Heart left ventricle (tissue), 16 donors: ENCODE results near the gene THSD4. TPM values are rescaled to one million over a fixed set of nuclear protein-coding genes. Genes with fewer than 3 reads are reported as not detected.
"Not testable (repeated sequence)": the region's sequence is repeated elsewhere in the genome, so short reads cannot be mapped to it uniquely, and the experiment has no call there.

Experiments used
- ATAC-seq, 4 donors: fragments of 200-7000 bp; cut with Tn5 transposase; one replicate each; pipeline ENCODE4 v1.9.1; 2020 to 2022; ENCODE audit warnings: moderate library complexity in 4 of 4, mild to moderate bottlenecking in 3 of 4, moderate number of reproducible peaks in 1 of 4
- DNase-seq, 5 donors: peaks; one replicate each; pipeline ENCODE4 v3.0.0-alpha.2; 2020
- H3K27ac ChIP-seq, 12 donors: fragments of 200-600 bp; sonication (generic) in 4 of 12; one replicate each; pipeline versions ENCODE4 v1.5.0 to v1.8.0; 2016 to 2022; ENCODE audit warnings: mild to moderate bottlenecking in 2 of 12
- H3K27me3 ChIP-seq, 9 donors: fragments of 200-600 bp; sonication (generic) in 2 of 9; one replicate each; pipeline versions ENCODE4 v1.5.1 to v1.8.0; 2016 to 2022; ENCODE audit warnings: mild to moderate bottlenecking in 3 of 9
- H3K36me3 ChIP-seq, 9 donors: fragments of 200-600 bp; sonication (generic) in 2 of 9; one replicate each; pipeline versions ENCODE4 v1.5.0 to v1.8.0; 2018 to 2022; ENCODE audit warnings: mild to moderate bottlenecking in 2 of 9
- H3K4me1 ChIP-seq, 12 donors: fragments of 200-600 bp; sonication (generic) in 4 of 12; one replicate each; pipeline versions ENCODE4 v1.5.0 to v1.8.0; 2016 to 2022; ENCODE audit warnings: mild to moderate bottlenecking in 3 of 12
- H3K4me3 ChIP-seq, 12 donors: fragments of 200-600 bp; sonication (generic) in 4 of 12; one replicate each; pipeline versions ENCODE4 v1.5.0 to v1.8.0; 2017 to 2022; ENCODE audit warnings: mild to moderate bottlenecking in 9 of 12, moderate library complexity in 4 of 12
- H3K9me3 ChIP-seq, 12 donors: fragments of 200-600 bp; sonication (generic) in 4 of 12; one replicate each; pipeline versions ENCODE4 v1.5.0 to v1.8.0; 2016 to 2022; ENCODE audit warnings: mild to moderate bottlenecking in 1 of 12
- POLR2A ChIP-seq, 2 donors: fragments of 450-650 bp; IDR thresholded peaks; one replicate each; pipeline ENCODE4 v1.6.1; 2017; ENCODE audit warnings: antibody characterized with exemption in 2 of 2, mild to moderate bottlenecking in 2 of 2, moderate library complexity in 2 of 2
- WGBS, 4 donors: extraction: QIAGEN DNeasy Blood & Tissue Kit in 2 of 4; methylation state at CpG; one replicate each; pipeline versions ENCODE4 v1.1.5 to v1.1.7; 2013 to 2018; 5-methylcytosine and 5-hydroxymethylcytosine counted together
- intact Hi-C, 10 donors: fragments of 100-400 bp; cut with DNase I; formaldehyde crosslinking; loops; one replicate each; pipeline versions ENCODE4 v1.11.1 to v1.14.2; 2022
- polyA plus RNA-seq, 2 donors: library from polyadenylated mRNA; stranded (reverse); fragments of 200-250 nt; gene quantifications; one replicate each; pipeline ENCODE4 v1.2.3, GENCODE V29; 2013
- total RNA-seq, 9 donors: library from RNA; depleted of rRNA in 2 of 9; stranded (reverse); fragments of >200 nt in 2 of 9; fragmentation: NEBNext Ultra II Directional in 3 of 9; extraction: Animal tissue kit (Norgen Biotek cat#: 25700) in 3 of 9; gene quantifications; one replicate each; pipeline versions ENCODE4 v1.1.0 to v1.2.4, GENCODE V29; 2016 to 2023
- TF ChIP-seq, protein P1 (sequence below), 12 donors: fragments of 200-600 bp; sonication (generic) in 4 of 12; IDR thresholded peaks; one replicate each; pipeline versions ENCODE4 v1.5.0 to v1.8.0; 2018 to 2022; ENCODE audit warnings: antibody characterized with exemption in 12 of 12, mild to moderate bottlenecking in 5 of 12
- donor health status: ischemic (EF 13 %, LVEDD 7.1; RV severe dilation, severe dysfunction).
- donor health status: healthy with polysubstance abuse.
- donor health status: DM: no; HTN: yes; CAD: no.
- donor health status: DM: no; HTN: no; CAD: no.
- donor health status: ischemic (EF 25% LVEDD 6.9; RV normal size, moderate dysfunction).
- donor health status: ischemic (EF 25% LVEDD 5.7; RV mildly dilated, moderate dysfunction).
- donor health status: healthy.
- donor health status: DM: yes; HTN: yes; CAD: no.
- donor health status: ischemic (EF 35%, LVEDD 5.7; RV mildly dilated, moderate dysfunction).
- donor health status: nonischemic (EF 11% LVEDD 7.7; RV severe dilation, severe dysfunction).
- donor health status: DM: yes; HTN: yes; CAD: no.
- donor health status: PGD.
- donor health status: ischemic (EF 29% LVEDD 5.4; RV normal size, mild dysfunction).
- donor health status: nonischemic (EF 23%, LVEDD 6.1; RV moderate dilation, normal function).

The THSD4 gene
- total and polyA plus RNA-seq, 11 donors = 32.6 to 206 (median 93.2) TPM

DNA sequence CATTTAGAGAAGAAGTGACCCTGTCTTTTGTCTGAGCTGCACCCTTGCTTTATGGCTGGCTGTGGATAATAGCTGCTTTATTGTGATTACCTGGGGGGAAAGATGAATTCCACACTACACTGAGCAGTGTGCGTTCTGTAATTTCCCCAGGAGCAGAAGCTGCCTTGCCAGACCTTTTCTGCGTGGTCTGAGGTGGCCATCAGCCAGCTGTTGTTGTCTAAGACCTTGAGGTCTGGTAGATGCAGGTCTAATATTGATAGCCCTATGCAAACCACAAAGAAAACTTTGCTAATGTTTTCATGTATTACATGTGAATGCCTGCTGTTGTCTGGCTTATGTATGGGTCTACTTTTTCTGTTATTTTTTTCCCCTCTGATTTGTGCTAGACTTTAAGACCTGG is 144.6 kb downstream of the THSD4 start:
- Histone ChIP-seq H3K9me3 (no peaks in the 10 kb centered on the region), H3K27me3 (no peaks in the 10 kb centered on the region), H3K36me3 (peaks cover 0 to 26% (median 0%) of the 10 kb centered on the region in 9 donors), H3K4me3 (no peak overlapping the region), H3K27ac (no peak overlapping the region), H3K4me1 (peaks cover 0 to 11% (median under 1%) of the 10 kb centered on the region in 12 donors)
- no peak for TF ChIP-seq POLR2A (IDR thresholded peaks at IDR 0.05)
- TF ChIP-seq, protein P1, sequence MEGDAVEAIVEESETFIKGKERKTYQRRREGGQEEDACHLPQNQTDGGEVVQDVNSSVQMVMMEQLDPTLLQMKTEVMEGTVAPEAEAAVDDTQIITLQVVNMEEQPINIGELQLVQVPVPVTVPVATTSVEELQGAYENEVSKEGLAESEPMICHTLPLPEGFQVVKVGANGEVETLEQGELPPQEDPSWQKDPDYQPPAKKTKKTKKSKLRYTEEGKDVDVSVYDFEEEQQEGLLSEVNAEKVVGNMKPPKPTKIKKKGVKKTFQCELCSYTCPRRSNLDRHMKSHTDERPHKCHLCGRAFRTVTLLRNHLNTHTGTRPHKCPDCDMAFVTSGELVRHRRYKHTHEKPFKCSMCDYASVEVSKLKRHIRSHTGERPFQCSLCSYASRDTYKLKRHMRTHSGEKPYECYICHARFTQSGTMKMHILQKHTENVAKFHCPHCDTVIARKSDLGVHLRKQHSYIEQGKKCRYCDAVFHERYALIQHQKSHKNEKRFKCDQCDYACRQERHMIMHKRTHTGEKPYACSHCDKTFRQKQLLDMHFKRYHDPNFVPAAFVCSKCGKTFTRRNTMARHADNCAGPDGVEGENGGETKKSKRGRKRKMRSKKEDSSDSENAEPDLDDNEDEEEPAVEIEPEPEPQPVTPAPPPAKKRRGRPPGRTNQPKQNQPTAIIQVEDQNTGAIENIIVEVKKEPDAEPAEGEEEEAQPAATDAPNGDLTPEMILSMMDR (IDR thresholded peaks at IDR 0.05) = no peak
- 62 to 75% (median 64%) methylated on average over 2 of the region's 2 CpGs for WGBS, 4 donors
- ATAC-seq (no peak), DNase-seq (no peak)
- intact Hi-C loops = loop anchor here in 1 of 10 donors (10.0 kb wide), 1 partner anchor 145 kb away; the partner anchor contains the start of gene THSD4

DNA sequence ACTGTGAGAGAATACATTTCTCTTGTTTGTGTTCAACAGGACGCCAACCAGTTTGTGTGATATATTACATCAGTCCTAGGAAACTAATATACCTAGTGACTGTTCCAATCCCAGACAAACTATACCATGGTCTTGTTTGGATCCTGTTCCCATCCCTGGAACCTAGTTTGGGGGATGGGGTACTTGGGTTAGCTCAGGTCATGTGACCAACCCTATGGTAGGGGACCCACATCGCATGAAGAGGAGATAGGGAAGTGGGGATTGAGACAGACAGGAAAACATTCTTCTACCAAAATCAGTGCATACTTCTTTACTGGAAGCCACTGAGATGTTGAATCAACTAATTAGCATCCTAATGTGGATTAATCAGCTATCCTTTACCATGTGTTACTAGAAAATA is 146.1 kb downstream of the THSD4 start:
- peaks cover 0 to 30% (median 0%) of the 10 kb centered on the region in 9 donors for H3K36me3 ChIP-seq
- no peaks in the 10 kb centered on the region for H3K27me3 ChIP-seq
- no peak overlapping the region for H3K27ac ChIP-seq
- H3K4me3 ChIP-seq = no peak overlapping the region
- WGBS, 4 donors = 78 to 92% (median 84%) methylated on average over 2 of the region's 2 CpGs
- TF ChIP-seq POLR2A (IDR thresholded peaks at IDR 0.05) = no peak
- TF ChIP-seq, protein P1 (IDR thresholded peaks at IDR 0.05) = no peak
- peaks cover 0 to 8% (median 0%) of the 10 kb centered on the region in 12 donors for H3K4me1 ChIP-seq
- intact Hi-C loops = no loop called here
- H3K9me3 ChIP-seq = no peaks in the 10 kb centered on the region
- DNase-seq (no peak), ATAC-seq (no peak)

DNA sequence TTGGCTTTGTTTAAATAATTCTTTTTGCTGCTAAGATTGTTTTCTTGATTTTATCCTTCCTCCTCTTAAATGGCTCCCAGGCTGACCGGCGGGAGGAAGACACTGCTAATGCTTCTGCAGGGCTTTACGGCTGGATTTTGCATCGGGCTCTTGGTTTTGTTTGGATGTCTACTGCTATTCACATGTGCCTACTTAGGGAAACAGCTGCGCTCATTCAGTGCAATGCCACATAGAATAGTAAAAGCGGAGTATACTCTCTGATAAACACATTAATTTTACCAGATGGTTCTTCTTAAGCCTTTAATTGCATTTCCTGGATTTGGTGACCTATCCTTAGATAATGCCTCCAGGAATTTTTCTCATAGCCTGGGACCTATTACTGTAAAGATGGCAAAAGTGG is 146.6 kb downstream of the THSD4 start:
- no peak overlapping the region for H3K4me3 ChIP-seq
- no peaks in the 10 kb centered on the region for H3K9me3 ChIP-seq
- no peak overlapping the region for H3K27ac ChIP-seq
- ATAC-seq (no peak), DNase-seq (no peak)
- 42 to 51% (median 44%) methylated on average over 6 of the region's 6 CpGs for WGBS, 4 donors
- peaks cover 0 to 26% (median 0%) of the 10 kb centered on the region in 9 donors for H3K36me3 ChIP-seq
- peaks cover 0 to 8% (median 0%) of the 10 kb centered on the region in 12 donors for H3K4me1 ChIP-seq
- no peaks in the 10 kb centered on the region for H3K27me3 ChIP-seq
- TF ChIP-seq, protein P1 (IDR thresholded peaks at IDR 0.05) = no peak
- no peak for TF ChIP-seq POLR2A (IDR thresholded peaks at IDR 0.05)
- intact Hi-C loops = no loop called here

DNA sequence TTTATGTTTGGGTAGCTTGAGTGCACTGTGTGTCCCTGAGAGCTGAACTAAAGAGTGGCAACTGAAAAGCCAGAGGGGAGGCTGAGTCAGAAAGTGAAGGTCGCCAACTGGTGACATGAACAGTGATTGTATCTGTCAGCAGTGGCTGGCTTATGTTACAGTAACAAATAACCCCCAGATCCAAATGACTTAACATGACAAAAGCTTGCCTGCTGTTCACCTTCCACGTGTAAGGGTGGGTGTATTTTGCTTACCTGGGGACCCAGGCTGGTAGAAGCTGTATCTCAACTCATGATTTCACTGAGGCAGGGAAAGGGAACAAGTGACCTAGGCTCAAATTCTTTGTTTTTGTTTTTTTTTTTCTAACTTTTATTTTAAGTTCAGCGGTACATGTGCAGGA is 147.3 kb downstream of the THSD4 start:
- ATAC-seq = no peak

DNA sequence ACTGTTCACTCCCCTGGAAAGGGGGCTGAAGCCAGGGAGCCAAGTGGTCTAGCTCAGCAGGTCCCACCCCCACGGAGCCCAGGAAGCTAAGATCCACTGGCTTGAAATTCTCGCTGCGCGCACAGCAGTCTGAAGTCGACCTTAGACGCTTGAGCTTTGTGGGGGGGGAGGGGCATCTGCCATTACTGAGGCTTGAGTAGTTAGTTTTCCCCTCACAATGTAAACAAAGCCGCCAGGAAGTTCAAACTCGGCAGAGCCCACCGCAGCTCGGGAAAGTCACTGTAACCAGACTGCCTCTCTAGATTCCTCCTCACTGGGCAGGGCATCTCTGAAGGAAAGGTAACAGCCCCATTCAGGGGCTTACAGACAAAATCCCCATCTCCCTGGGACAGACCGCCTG is 150.3 kb downstream of the THSD4 start:
- H3K27me3 ChIP-seq, ATAC-seq, H3K27ac ChIP-seq, DNase-seq, H3K4me1 ChIP-seq, H3K36me3 ChIP-seq, H3K4me3 ChIP-seq, H3K9me3 ChIP-seq, intact Hi-C loops: not testable (repeated sequence)
- 47 to 75% (median 55%) methylated on average over 8 to 11 of the region's 11 CpGs for WGBS, 4 donors

More for the DNA sequence above, 147.3 kb downstream of the THSD4 start:
- WGBS, 4 donors = 61 to 64% (median 62%) methylated on average over 3 of the region's 3 CpGs
- peaks cover 0 to 5% (median 0%) of the 10 kb centered on the region in 12 donors for H3K4me1 ChIP-seq
- no peak overlapping the region for H3K4me3 ChIP-seq
- intact Hi-C loops = no loop called here
- no peaks in the 10 kb centered on the region for H3K9me3 ChIP-seq
- H3K27me3 ChIP-seq = no peaks in the 10 kb centered on the region
- TF ChIP-seq POLR2A (IDR thresholded peaks at IDR 0.05) = no peak
- TF ChIP-seq, protein P1 (IDR thresholded peaks at IDR 0.05) = no peak
- no peak overlapping the region for H3K27ac ChIP-seq
- DNase-seq = no peak
- H3K36me3 ChIP-seq = peaks cover 0 to 24% (median 0%) of the 10 kb centered on the region in 9 donors
